Measurements from ENCODE around the gene OR2F2. TPM values are rescaled to one million over a fixed set of nuclear protein-coding genes. Genes with fewer than 3 reads are reported as not detected.

The OR2F2 gene, protein sequence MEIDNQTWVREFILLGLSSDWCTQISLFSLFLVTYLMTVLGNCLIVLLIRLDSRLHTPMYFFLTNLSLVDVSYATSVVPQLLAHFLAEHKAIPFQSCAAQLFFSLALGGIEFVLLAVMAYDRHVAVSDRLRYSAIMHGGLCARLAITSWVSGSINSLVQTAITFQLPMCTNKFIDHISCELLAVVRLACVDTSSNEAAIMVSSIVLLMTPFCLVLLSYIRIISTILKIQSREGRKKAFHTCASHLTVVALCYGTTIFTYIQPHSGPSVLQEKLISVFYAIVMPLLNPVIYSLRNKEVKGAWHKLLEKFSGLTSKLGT
- total RNA-seq (2022; extraction: Qiagen RNA extraction; ENCODE audit: low read depth): not detected in 5 replicates

GRCh38 chr7:143934526-143935325, at the start of gene OR2F2:
Gene OR2F2 (plus strand): TSS chr7:143935233. CDS start chr7:143935233, 0 bp downstream.

GRCh38 chr7:143901668-143902331, 33.2 kb upstream of the OR2F2 start, which contains the start of gene TCAF1:
Gene TCAF1 (minus strand): TSS chr7:143902176. CDS start chr7:143876608, 25,568 bp downstream.

DNA sequence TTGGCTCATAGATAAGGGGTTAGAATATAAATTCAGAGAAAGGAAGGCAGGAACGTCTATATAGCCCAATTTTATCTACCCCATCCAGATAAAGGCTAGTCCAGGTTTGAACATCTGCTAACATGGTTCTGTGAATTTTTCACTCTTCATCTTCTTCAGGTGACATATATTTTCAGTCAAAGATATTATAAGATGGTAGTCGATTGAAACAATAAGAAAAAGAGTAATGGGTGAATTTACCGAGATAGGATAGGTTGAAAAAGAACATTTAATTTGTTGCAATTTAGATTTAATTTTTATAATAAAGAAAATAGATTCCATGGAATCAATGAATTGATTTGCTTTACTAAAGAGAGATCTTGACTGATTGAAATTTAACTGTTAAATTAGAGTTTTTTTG, 19.5 kb downstream of the OR2F2 start, which contains the start of gene OR2F1:
TSS of gene OR2F1 (plus strand) at position 301 of the 400 bp plus-strand sequence. CDS start 5,127 bp downstream, outside the sequence.

Other genes with a start within 250 kb of the OR2F2 start
- gene CTAGE6, start 177.5 kb upstream of the OR2F2 start, total RNA-seq (2022; extraction: Qiagen RNA extraction; ENCODE audit: low read depth): not detected in 5 replicates
- gene TCAF1, start 33.1 kb upstream of the OR2F2 start, total RNA-seq (2022; extraction: Qiagen RNA extraction; ENCODE audit: low read depth): 14.3 to 22.7 TPM (median 20.0 TPM) in 5 replicates
- gene OR2F1, start 19.6 kb downstream of the OR2F2 start, total RNA-seq (2022; extraction: Qiagen RNA extraction; ENCODE audit: low read depth): not detected in 5 replicates
- not detected in 5 replicates for gene OR6B1, start 65.1 kb downstream of the OR2F2 start, total RNA-seq (2022; extraction: Qiagen RNA extraction; ENCODE audit: low read depth)
- not detected in 5 replicates for gene OR2A5, start 113.7 kb downstream of the OR2F2 start, total RNA-seq (2022; extraction: Qiagen RNA extraction; ENCODE audit: low read depth)
- not detected in 5 replicates for gene OR2A25, start 134.6 kb downstream of the OR2F2 start, total RNA-seq (2022; extraction: Qiagen RNA extraction; ENCODE audit: low read depth)
- not detected in 5 replicates for gene OR2A12, start 151.0 kb downstream of the OR2F2 start, total RNA-seq (2022; extraction: Qiagen RNA extraction; ENCODE audit: low read depth)
- not detected in 5 replicates for gene OR2A2, start 174.3 kb downstream of the OR2F2 start, total RNA-seq (2022; extraction: Qiagen RNA extraction; ENCODE audit: low read depth)
- gene OR2A14, start 187.9 kb downstream of the OR2F2 start, total RNA-seq (2022; extraction: Qiagen RNA extraction; ENCODE audit: low read depth): not detected in 5 replicates
- not detected in 5 replicates for gene CTAGE4, start 248.2 kb downstream of the OR2F2 start, total RNA-seq (2022; extraction: Qiagen RNA extraction; ENCODE audit: low read depth)

All from A549 treated with CpdA at 1 μM for 4 hours (cell line).